Measurements from ENCODE around the gene HS3ST3A1.
"Not testable (repeated sequence)": the region's sequence is repeated elsewhere in the genome, so short reads cannot be mapped to it uniquely, and the experiment has no call there.

HS3ST3A1 gene

DNA sequence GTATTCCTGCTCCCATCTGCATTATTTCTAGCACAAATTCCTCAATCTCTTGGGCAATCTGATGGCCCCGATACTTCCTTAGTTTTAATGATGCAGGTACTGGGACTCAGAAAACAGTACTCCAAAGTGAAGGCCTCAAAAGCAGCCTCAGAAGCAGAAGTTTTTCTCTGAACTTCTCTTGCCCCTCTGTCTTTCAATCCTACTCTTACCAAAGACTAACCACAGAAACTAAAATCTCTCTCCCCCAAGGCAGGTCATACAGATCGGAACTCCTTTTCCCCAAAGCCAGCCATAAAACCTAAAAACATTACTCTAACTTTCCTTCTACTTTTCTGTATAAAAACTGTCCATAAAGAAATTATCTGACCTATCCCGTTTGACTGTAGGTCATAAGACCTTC, 103.5 kb downstream of the HS3ST3A1 start:
- no peak for DNase-seq (ENCODE audit: extremely low read depth in 1 of 2, low read depth in 1 of 2)

DNA sequence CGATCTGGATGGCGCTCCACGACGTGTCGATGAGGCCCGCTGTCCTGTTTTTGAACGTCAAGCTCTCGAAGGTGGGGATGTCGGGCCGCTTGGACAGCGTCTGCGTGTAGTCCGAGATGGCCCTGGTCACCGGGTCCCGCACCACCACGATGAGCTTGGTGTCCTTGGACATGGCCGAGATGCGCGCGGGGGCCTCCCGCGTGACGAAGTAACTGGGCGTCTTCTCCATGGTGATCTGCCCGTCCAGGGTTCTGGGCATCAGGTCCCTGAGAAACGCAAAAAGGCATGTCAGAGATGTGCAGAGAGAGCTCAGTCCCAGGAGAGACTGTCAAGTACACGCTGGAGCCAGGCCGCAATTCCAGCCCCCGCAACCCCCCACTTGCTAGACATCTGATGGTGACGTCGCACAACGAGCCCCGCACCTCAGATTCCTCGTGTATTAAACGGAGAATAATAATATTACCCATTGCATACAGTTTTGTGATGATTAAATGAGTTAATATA, 105.1 kb downstream of the HS3ST3A1 start:
- DNase-seq (ENCODE audit: extremely low read depth in 1 of 2, low read depth in 1 of 2), result not testable (repeated sequence)

- no peak for DNase-seq (ENCODE audit: extremely low read depth in 1 of 2, low read depth in 1 of 2)
Observed at GRCh38 chr17:13495423-13495822, 106.3 kb downstream of the HS3ST3A1 start.

DNA sequence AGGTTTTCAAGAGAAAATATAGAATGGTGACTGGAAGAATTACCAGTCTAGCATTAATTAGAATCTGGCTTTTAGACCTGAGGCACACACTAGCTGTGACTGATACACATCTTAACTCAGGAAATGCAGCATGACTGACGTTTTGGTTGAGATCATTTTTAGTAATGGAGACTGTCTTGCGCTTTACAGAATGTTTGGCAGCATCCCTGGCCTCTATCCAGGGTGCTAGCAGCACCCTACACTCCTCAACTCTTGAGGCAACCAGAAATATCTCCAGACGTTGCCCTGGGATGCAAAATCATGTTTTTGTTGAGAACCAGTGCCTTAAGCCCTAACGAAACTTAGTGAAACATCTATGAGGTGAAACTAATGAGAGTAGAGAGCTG, 109.0 kb downstream of the HS3ST3A1 start:
- DNase-seq (ENCODE audit: extremely low read depth in 1 of 2, low read depth in 1 of 2), result no peak

DNA sequence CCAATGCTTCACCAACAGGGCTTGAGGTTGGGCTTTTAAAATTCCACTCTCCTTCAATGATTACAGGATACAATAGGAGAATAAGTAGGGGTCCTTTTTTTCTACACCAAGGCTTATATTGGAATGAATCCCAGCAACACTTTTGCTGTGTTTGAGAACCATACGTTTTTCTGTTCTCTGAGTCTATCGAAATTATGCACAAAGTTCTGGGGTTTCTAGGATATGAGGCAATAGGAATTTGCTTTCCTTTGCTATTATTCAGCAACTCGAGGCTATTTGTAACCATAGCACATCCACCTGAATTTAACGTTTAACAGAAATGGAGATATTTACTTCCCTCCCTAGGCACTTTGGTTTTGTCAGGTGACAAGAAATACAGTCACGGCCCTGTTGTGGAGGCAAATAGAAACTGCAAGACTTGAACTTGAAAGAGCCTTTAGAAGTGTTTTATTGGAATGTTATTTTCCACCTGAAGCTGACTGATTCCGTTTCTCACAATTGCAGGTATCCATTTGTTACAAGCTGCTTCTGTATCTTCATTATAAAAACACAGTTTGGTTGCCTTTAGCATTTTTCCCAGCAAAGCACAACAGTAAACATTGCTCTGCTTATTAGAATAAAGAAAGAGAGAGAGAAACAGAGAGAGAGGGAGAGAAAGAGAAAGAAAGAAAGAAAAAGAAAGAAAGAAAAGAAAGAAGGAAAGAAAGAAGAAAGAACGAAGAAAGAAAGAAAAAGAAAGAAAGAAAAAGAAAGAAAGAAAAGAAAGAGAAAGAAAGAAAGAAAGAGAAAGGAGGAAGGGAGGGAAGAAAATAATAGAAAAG, 109.6 kb downstream of the HS3ST3A1 start:
- no peak for DNase-seq (ENCODE audit: extremely low read depth in 1 of 2, low read depth in 1 of 2)

DNA sequence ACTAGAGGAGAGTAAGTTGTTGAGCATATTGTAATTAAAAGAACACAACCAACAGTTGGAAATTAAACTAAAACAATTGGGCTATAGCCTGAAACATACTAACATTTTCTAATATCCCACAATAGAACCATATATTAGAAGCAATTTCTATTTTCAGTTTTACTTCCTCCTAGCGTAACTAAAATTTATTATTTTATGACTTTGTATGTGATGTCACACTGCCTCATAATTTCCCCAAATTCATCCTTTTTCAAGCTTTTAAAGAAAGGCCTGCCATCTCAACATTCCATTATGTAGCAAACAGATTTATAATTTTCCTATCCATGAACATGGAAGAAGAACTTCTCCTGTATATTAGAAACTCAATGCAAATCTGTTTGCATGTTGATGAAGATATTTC, 110.2 kb downstream of the HS3ST3A1 start:
- no peak for DNase-seq (ENCODE audit: extremely low read depth in 1 of 2, low read depth in 1 of 2)

GRCh38 chr17:13490906-13491482, 110.7 kb downstream of the HS3ST3A1 start:
- no peak for DNase-seq (ENCODE audit: extremely low read depth in 1 of 2, low read depth in 1 of 2)

DNA sequence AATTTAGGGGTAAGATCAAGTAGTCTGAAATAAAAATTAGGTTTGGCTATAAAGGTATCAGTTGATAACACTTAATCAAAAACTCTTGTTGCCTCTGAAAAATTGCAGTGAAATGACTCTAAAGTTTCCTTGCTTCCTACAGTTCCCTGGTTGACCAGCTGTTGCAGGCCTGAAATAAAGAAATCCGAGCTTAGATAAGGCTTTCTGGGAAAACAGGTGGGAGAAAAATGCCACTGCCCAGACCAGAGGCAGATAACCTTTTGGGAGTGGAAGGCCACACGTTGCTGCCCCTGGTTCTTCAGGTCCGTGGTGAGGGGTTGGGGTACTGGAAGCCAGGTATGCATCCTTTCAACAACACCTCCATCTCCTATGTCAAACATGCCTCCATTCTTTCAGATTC, 111.3 kb downstream of the HS3ST3A1 start:
- no peak for DNase-seq (ENCODE audit: extremely low read depth in 1 of 2, low read depth in 1 of 2)

GRCh38 chr17:13485327-13485726, 116.4 kb downstream of the HS3ST3A1 start:
- DNase-seq (ENCODE audit: extremely low read depth in 1 of 2, low read depth in 1 of 2), result no peak

DNA sequence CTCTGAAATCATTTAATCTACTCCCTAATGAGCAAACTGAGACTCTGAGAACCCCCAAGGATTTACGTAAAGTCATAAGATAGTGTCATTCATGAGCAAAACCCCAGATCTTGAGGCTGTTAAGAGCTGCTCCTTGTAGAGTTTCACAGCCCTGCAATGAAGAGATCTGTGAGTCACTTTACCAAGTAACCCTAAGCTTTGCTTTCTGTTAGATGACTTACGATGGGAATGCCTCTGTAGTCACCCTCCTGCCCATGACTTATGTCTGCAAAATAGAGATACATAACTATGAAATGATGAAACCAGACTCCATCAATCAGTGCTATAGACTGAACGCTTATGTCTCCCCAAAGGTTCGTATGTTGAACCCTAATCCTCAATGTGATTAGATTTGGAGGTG, 117.7 kb downstream of the HS3ST3A1 start:
- DNase-seq (ENCODE audit: extremely low read depth in 1 of 2, low read depth in 1 of 2), result no peak

DNA sequence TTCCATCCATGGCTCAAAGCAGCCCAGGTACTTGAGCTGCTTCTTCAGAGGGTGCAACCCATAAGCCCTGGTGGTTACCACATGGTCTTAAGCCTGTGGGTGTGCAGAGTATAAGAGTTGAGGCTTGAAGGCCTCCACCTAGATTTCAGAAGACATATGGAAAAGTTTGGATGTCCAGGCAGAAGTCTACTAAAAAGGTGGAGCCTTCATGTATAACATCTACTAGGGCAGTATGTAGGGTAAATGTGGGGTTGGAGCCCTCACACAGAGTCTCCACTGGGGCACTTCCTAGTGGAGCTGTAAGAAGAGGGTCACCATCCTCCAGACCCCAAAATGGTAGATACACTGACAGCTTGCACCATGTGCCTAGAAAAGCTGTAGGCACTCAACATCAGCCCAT, 120.9 kb downstream of the HS3ST3A1 start:
- DNase-seq (ENCODE audit: extremely low read depth in 1 of 2, low read depth in 1 of 2), result no peak

DNA sequence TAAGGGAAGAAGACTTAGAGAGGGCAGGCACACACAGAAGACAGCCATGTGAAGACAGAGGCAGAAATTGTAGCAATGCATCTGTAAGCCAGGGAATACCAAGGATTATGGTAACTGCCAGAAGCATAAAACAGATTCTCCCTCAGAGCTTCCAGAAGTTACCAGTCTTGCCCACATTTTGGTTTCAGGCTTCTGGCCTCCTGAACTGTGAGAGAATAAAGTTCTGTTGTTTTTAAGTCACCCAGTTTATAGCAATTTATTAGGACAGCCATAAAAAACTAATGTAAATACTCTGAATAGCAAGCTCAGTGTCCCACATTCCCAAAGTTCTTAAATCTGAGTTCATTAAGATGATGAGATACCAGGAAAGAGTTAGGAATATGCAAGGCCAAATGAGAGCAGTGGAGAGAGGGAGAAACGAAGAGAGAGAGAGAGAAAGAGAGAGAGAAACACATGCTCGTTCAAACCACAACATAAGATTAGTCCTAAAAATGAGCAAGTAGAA, 123.4 kb downstream of the HS3ST3A1 start:
- DNase-seq (ENCODE audit: extremely low read depth in 1 of 2, low read depth in 1 of 2), result no peak

DNA sequence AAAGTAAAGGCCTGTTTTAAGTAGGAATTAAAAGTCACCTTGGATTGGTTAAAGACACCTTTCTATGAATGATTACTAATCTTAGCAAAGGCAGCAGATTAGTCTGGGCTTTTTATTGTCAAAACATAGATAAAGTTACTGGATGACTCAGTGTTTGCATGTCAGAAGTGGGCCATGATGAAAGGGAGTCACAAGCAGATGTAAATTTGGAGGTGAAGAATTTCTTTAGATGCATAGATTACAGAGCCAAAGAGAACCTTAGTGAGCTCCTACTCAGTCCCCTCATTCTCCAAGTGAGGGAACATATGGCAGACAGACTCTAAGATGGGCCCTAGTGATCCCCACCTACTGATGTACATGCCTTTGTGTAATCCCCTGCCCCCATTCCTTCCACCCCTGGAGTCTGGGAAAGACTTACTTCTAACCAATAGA, 124.5 kb downstream of the HS3ST3A1 start:
- DNase-seq (ENCODE audit: extremely low read depth in 1 of 2, low read depth in 1 of 2), result no peak

GRCh38 chr17:13476720-13477119, 125.0 kb downstream of the HS3ST3A1 start:
- no peak for DNase-seq (ENCODE audit: extremely low read depth in 1 of 2, low read depth in 1 of 2)

DNA sequence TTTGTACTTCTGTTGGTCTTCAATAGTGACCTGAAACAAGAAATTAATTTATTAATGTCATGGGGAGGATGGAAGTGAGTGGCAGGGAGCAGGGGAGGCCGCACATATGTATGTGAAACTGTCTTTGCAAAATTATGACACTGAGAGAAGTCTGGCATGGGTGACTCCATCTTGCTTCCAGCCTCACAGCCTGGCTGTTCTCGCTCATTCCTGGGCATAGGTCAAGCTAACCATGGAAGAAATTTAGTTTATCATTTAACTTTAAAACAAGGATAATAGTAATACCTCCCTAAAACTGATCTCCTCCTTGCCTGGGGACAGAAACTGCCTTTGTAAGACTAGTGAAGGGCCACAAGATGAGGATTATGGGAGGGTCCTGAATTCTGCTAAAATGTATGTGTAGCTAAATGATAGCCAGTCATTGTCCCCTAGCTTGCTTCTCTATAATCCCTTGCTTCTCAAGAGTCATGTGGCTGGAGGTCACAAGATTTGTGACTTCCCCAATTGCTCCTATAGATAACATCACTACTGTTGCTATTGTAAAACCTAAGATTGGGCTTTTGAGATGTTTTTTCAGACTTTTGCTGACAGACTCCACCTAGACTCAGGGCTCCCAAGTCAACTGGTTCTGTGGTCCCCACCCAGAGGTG, 126.0 kb downstream of the HS3ST3A1 start:
- no peak for DNase-seq (ENCODE audit: extremely low read depth in 1 of 2, low read depth in 1 of 2)

DNA sequence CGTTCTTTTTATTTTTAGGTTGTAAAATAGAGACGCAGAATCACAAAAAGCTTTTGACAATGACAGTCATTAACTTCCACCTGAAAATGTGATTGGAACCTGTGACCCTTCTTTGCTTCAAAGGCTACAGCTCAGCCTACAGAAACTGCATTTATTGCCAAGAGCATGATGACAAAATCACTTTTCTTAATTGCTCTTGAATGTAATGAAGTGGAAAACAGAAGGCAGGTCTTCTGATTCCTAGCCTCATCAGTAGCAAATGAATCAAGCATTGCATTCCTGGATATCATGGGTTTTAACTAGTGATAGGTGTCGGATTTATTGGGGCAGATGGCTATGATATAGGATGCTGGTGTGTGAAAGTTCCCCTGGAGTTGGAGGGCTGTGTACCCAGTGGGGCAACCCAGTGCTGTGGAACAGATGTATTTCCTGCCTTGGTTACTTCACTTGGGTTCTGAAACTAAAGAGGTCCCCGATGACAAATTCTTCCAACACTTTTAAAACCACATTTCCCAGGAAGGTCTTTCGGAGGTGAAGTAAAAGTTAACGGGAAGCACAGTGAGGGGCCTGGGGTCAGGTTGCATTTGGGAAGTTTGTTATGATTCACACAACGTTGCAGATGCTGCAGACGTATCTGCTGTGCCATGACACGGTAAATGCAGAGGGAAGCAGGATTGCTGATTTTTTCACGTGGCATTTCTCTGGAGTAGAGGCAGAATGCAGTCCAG, 127.5 kb downstream of the HS3ST3A1 start:
- DNase-seq (ENCODE audit: extremely low read depth in 1 of 2, low read depth in 1 of 2), result no peak

- no peak for DNase-seq (ENCODE audit: extremely low read depth in 1 of 2, low read depth in 1 of 2)
Observed at GRCh38 chr17:13465678-13466077, 136.1 kb downstream of the HS3ST3A1 start.

DNA sequence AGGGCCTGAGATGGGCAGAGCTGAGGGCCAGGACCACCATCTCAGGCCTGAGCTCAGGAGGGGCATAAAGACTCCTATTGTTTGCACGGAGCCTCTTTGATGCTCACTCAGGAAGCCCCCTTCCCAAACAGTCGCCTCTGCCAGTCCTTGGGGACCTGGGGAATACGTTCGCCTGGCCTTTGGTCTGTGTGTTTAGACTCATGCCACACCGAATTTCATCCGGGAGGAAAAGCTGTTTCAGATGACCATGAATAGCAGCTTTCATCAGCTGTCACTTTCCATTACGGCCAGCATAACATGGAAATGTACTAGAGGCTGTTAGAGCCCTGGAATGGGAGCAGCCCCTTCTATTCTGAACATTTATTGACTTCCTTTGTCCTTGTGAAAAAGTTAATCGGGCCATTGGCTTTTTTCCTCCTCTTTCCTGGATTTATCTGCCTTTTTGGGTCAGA, 139.0 kb downstream of the HS3ST3A1 start:
- no peak for DNase-seq (ENCODE audit: extremely low read depth in 1 of 2, low read depth in 1 of 2)

- DNase-seq (ENCODE audit: extremely low read depth in 1 of 2, low read depth in 1 of 2), result no peak
Observed at GRCh38 chr17:13462146-13462545, 139.6 kb downstream of the HS3ST3A1 start.

- DNase-seq (ENCODE audit: extremely low read depth in 1 of 2, low read depth in 1 of 2), result no peak
Observed at GRCh38 chr17:13460261-13461000, 141.3 kb downstream of the HS3ST3A1 start.
